Progenitor cell of endocrine pancreas (in vitro differentiated cells): ENCODE measurements around the gene DNM2. TPM values are rescaled to one million over a fixed set of nuclear protein-coding genes. Genes with fewer than 3 reads are reported as not detected.

Experiments
- DNase-seq: peaks from one replicate; pipeline ENCODE4 v3.0.0; 2021; ENCODE audit warnings: low spot score; ENCODE audit not compliant: unreplicated experiment
- H3K27ac Mint-ChIP-seq: 2 replicates; pipeline ENCODE4 v1.8.0; 2021; ENCODE audit warnings: mild to moderate bottlenecking, moderate library complexity, mixed read lengths
- H3K27me3 Mint-ChIP-seq: 2 replicates; pipeline ENCODE4 v1.8.0; 2021; ENCODE audit warnings: mixed read lengths
- H3K36me3 Mint-ChIP-seq: 2 replicates; pipeline ENCODE4 v1.8.0; 2022; ENCODE audit warnings: mixed read lengths; ENCODE audit not compliant: insufficient read depth
- H3K4me1 Mint-ChIP-seq: 2 replicates; pipeline ENCODE4 v1.8.0; 2021; ENCODE audit warnings: low read depth, mixed read lengths
- H3K4me3 Mint-ChIP-seq: 2 replicates; pipeline ENCODE4 v1.8.0; 2021; ENCODE audit warnings: low read depth, mild to moderate bottlenecking, moderate library complexity, mixed read lengths
- H3K9me3 Mint-ChIP-seq: 2 replicates; pipeline ENCODE4 v1.8.0; 2021; ENCODE audit warnings: low read depth, mixed read lengths
- total RNA-seq: library from RNA; stranded (reverse); gene quantifications from 2 replicates; pipeline ENCODE4 v1.2.1, GENCODE V29; 2021
- TF ChIP-seq, protein P1 (sequence below): fragments of 200-600 bp; sonication (generic); IDR thresholded peaks from one replicate; pipeline ENCODE4 v1.5.0; 2021; ENCODE audit warnings: antibody characterized with exemption, mild to moderate bottlenecking; ENCODE audit not compliant: unreplicated experiment

DNM2 gene
- total RNA-seq, 1 donor from 2014 or later: 124 TPM

DNA sequence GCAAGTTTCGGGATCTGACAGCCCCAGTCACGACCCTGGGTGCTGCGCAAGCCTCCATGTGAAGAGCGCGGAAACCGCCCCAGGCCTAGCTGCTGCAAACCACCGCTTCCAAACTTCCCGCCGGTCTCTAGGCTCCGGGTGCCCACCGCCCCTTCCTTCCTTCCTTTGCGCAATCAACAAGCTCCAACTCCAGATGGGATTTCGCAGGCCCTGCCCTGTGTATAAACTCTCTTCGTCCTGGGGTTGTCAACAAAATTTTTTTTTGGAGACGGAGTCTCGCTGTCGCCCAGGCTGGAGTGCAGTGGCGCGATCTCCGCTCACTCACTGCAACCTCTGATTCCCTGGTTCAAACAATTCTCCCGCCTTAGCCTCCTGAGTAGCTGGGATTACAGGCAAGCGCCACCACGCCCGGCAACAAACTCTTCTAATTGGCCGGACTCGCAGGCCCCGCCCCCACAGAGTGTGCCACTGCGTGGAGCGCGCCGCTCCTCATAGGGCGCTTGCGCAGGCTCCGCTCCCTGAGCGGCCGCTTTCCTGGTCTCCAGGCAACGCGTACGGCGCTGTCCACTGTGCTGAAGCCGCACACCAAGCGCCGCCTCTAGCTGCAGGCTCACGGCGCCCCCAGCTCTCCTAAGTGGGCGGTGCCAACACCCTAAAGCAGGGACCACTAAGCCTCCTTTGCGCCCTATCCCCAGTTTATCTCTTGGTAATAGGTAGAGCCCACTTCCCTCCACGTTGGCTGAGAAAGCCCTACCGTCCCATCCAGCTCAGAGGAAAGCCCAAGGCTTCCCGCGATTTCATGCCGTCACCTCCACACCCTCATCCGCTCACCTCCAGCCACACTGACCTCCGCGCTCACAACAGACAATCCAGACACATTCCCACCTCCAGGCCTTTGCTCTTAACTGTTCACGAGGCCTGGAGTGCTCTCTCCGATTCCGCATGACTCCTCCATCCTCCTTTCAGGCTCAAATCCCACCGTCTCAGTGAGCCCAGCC is 22.2 kb upstream of the DNM2 start:
- Mint-ChIP-seq H3K36me3 (peaks cover 12% of the 10 kb centered on the region), H3K27me3 (no peaks in the 10 kb centered on the region), H3K9me3 (no peaks in the 10 kb centered on the region), H3K4me3 (peak overlapping the region; percentile 22), H3K4me1 (peaks cover 9% of the 10 kb centered on the region), H3K27ac (peak overlapping the region; percentile 90)
- peak; percentile 92 for DNase-seq
- TF ChIP-seq, protein P1, sequence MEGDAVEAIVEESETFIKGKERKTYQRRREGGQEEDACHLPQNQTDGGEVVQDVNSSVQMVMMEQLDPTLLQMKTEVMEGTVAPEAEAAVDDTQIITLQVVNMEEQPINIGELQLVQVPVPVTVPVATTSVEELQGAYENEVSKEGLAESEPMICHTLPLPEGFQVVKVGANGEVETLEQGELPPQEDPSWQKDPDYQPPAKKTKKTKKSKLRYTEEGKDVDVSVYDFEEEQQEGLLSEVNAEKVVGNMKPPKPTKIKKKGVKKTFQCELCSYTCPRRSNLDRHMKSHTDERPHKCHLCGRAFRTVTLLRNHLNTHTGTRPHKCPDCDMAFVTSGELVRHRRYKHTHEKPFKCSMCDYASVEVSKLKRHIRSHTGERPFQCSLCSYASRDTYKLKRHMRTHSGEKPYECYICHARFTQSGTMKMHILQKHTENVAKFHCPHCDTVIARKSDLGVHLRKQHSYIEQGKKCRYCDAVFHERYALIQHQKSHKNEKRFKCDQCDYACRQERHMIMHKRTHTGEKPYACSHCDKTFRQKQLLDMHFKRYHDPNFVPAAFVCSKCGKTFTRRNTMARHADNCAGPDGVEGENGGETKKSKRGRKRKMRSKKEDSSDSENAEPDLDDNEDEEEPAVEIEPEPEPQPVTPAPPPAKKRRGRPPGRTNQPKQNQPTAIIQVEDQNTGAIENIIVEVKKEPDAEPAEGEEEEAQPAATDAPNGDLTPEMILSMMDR: no peak

DNA sequence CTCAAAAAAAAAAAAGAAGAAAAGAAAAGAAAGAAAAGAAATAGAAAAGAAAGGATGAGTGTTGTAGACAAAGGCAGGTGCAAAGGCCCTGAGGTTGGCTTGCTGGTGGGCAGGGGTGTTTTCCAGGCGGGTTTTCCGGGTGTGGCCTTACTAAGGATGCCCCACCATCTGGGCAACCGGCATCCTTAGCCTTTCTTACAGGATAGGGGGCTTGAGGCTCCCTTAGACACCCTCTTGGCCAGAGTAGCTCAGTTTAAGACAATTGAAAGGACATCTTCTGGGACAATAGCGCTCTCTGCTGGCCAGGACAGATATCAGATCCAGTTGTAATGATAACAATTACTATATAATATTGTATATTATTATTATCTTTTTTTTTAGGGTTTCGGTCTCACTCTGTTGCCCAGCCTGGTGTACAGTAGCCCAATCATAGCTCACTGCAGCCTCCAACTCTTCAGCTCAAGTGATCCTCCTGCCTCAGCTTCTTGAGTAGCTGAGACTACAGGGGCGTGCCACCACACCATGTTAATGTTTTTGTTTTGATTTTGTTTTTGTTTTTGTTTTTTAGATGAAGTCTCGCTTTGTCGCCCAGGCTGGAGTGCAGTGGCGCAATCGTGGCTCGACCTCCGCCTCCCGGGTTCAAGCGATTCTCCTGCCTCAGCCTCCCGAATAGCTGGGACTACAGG is 18.1 kb upstream of the DNM2 start:
- Mint-ChIP-seq H3K4me1 (peaks cover 15% of the 10 kb centered on the region), H3K27me3 (no peaks in the 10 kb centered on the region), H3K9me3 (no peaks in the 10 kb centered on the region), H3K27ac (no peak overlapping the region), H3K36me3 (no peaks in the 10 kb centered on the region), H3K4me3 (no peak overlapping the region)
- TF ChIP-seq, protein P1: peak; percentile 67
- no peak for DNase-seq

DNA sequence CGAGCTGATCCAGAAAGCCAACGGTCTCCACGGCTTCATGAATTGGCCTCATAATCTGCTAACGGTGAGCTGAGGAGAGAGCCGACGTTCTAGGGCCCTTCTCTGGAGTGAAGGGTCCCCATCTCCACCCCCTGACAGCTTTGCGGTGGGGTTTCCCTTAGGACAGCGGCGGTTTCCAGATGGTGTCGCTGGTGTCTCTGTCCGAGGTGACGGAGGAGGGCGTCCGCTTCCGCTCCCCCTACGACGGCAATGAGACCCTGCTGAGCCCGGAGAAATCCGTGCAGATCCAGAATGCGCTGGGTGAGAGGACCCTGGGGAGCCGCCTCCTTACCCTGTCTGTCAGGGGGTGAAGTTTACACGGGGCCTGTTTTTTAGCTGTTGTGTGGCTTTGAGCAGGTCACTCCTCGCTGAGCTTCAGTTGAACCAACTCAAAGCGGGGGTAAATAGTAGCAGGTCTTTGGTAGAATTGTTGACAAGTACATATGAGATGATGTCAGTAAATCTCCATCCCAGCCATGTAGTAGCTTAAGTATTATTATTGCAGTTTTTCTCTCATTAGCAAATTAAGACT is 15.8 kb upstream of the DNM2 start:
- TF ChIP-seq, protein P1: no peak
- Mint-ChIP-seq H3K4me3 (peak overlapping the region; percentile 84), H3K27ac (peak overlapping the region; percentile 79), H3K4me1 (peaks cover 8% of the 10 kb centered on the region), H3K36me3 (peaks cover 1% of the 10 kb centered on the region), H3K9me3 (no peaks in the 10 kb centered on the region), H3K27me3 (no peaks in the 10 kb centered on the region)
- no peak for DNase-seq

DNA sequence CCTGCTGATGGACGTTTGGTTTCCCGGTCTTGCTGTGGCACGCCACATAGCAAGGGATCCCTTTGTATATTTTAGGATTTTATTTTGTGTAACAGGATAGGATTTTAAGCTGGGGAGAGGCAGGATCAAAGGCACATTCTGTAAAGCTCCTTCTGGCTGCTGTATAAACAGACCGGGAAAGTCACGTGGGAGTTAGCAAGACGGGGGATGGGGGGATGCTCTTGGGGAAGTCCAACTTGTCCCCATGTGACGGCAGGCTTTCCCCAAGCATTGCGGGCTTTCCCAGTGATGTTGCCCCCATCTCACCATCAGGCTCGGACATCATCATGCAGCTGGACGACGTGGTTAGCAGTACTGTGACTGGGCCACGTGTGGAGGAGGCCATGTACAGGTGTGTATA is 10.9 kb upstream of the DNM2 start:
- H3K4me1 Mint-ChIP-seq: peaks cover 3% of the 10 kb centered on the region
- no peak overlapping the region for H3K4me3 Mint-ChIP-seq
- no peak overlapping the region for H3K27ac Mint-ChIP-seq
- no peaks in the 10 kb centered on the region for H3K27me3 Mint-ChIP-seq
- no peaks in the 10 kb centered on the region for H3K9me3 Mint-ChIP-seq
- TF ChIP-seq, protein P1: no peak
- H3K36me3 Mint-ChIP-seq: peaks cover 1% of the 10 kb centered on the region
- DNase-seq: no peak

DNA sequence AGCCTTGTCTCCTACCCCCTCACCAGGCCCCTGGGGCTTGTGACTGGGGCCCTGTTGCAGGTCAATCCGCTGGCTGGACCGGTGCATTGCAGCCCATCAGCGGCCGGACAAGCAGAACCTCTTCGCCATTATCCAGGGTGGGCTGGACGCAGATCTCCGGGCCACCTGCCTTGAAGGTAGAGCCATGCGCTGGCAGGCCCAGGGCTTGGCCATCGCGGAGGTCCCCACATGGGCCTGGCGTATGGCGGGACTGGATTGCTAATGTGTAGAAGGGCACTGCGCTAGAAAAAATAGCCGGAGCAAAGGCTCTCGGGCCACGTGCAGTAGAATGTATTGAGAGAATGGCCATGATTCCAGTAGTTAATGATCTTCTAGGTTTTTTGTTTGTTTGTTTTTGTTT is 10.4 kb upstream of the DNM2 start:
- no peak overlapping the region for H3K4me3 Mint-ChIP-seq
- TF ChIP-seq, protein P1: no peak
- H3K4me1 Mint-ChIP-seq: no peaks in the 10 kb centered on the region
- H3K9me3 Mint-ChIP-seq: no peaks in the 10 kb centered on the region
- no peak overlapping the region for H3K27ac Mint-ChIP-seq
- peaks cover 1% of the 10 kb centered on the region for H3K36me3 Mint-ChIP-seq
- no peaks in the 10 kb centered on the region for H3K27me3 Mint-ChIP-seq
- DNase-seq: no peak
